ENCODE measurements around the gene LUZP4. TPM values are rescaled to one million over a fixed set of nuclear protein-coding genes. Genes with fewer than 3 reads are reported as not detected.
"Not testable (repeated sequence)": the region's sequence is repeated elsewhere in the genome, so short reads cannot be mapped to it uniquely, and the experiment has no call there.

LUZP4 gene
- total RNA-seq (2014; rRNA removed; shearing (Covaris generic)): not detected in 2 replicates

- no peak for DNase-seq (ENCODE audit: low read depth)
Observed at GRCh38 chrX:115289465-115289864, at the start of gene LUZP4. Gene LUZP4 (plus strand): TSS chrX:115289715. CDS start chrX:115289760, 45 bp downstream.

GRCh38 chrX:115251458-115252233 lies 37.9 kb upstream of the LUZP4 start:
- DNase-seq (ENCODE audit: low read depth): no peak

GRCh38 chrX:115255003-115255402 lies 34.5 kb upstream of the LUZP4 start:
- DNase-seq (ENCODE audit: low read depth): peak; percentile 24

GRCh38 chrX:115257711-115258110 lies 31.8 kb upstream of the LUZP4 start:
- no peak for DNase-seq (ENCODE audit: low read depth)

- peak; percentile 88 for DNase-seq (ENCODE audit: low read depth)
Observed at GRCh38 chrX:115259238-115259875, 30.2 kb upstream of the LUZP4 start.

- DNase-seq (ENCODE audit: low read depth): peak; percentile 73
Observed at GRCh38 chrX:115260330-115260729, 29.2 kb upstream of the LUZP4 start.

GRCh38 chrX:115261148-115261547 lies 28.4 kb upstream of the LUZP4 start:
- no peak for DNase-seq (ENCODE audit: low read depth)

GRCh38 chrX:115264009-115264408 lies 25.5 kb upstream of the LUZP4 start:
- DNase-seq (ENCODE audit: low read depth): no peak

GRCh38 chrX:115266300-115266699 lies 23.2 kb upstream of the LUZP4 start:
- peak; percentile 72 for DNase-seq (ENCODE audit: low read depth)

- DNase-seq (ENCODE audit: low read depth): peak; percentile 31
Observed at GRCh38 chrX:115268421-115268820, 21.1 kb upstream of the LUZP4 start.

- DNase-seq (ENCODE audit: low read depth): no peak
Observed at GRCh38 chrX:115269051-115269683, 20.3 kb upstream of the LUZP4 start.

GRCh38 chrX:115284877-115285276 lies 4.6 kb upstream of the LUZP4 start:
- peak; percentile 14 for DNase-seq (ENCODE audit: low read depth)

- DNase-seq (ENCODE audit: low read depth): peak; percentile 20
Observed at GRCh38 chrX:115297189-115297588, 7.7 kb downstream of the LUZP4 start.

GRCh38 chrX:115311139-115311538 lies 21.6 kb downstream of the LUZP4 start:
- DNase-seq (ENCODE audit: low read depth): no peak

GRCh38 chrX:115311601-115312001 lies 22.1 kb downstream of the LUZP4 start:
- DNase-seq (ENCODE audit: low read depth): no peak

GRCh38 chrX:115318139-115318538 lies 28.6 kb downstream of the LUZP4 start:
- no peak for DNase-seq (ENCODE audit: low read depth)

- no peak for DNase-seq (ENCODE audit: low read depth)
Observed at GRCh38 chrX:115322375-115322774, 32.9 kb downstream of the LUZP4 start.

GRCh38 chrX:115324194-115324593 lies 34.7 kb downstream of the LUZP4 start:
- DNase-seq (ENCODE audit: low read depth): peak; percentile 81

GRCh38 chrX:115329282-115329681 lies 39.8 kb downstream of the LUZP4 start:
- DNase-seq (ENCODE audit: low read depth): not testable (repeated sequence)

- DNase-seq (ENCODE audit: low read depth): peak; percentile 76
Observed at GRCh38 chrX:115330498-115331168, 41.1 kb downstream of the LUZP4 start.

- DNase-seq (ENCODE audit: low read depth): peak; percentile 7
Observed at GRCh38 chrX:115332832-115333231, 43.3 kb downstream of the LUZP4 start.

- DNase-seq (ENCODE audit: low read depth): no peak
Observed at GRCh38 chrX:115333446-115333845, 43.9 kb downstream of the LUZP4 start.

All from M059J (cell line).